GM23338 (cell line): ENCODE measurements around the gene ATXN3.

Experiments used
- CREB1 ChIP-seq: fragments of 250-450 bp; sonication (Bioruptor Pico); IDR thresholded peaks from 2 replicates; pipeline ENCODE4 v1.5.0; 2020; ENCODE audit warnings: low read depth, mild to moderate bottlenecking, moderate library complexity
- CTCF ChIP-seq, 2 experiments: fragments of 200-600 bp in 1 of 2; sonication (generic) in 1 of 2; conservative IDR thresholded peaks; 2 replicates each; pipeline versions ENCODE4 v1.5.1 to v1.6.1; 2016 to 2017; ENCODE audit warnings: antibody characterized with exemption in 2 of 2, low read depth in 2 of 2, mild to moderate bottlenecking in 2 of 2, moderate library complexity in 1 of 2
- ETS1 ChIP-seq: IDR thresholded peaks from 2 replicates; pipeline ENCODE4 v1.6.1; 2016; ENCODE audit warnings: antibody characterized with exemption
- EZH2 ChIP-seq: fragments of 200-600 bp; sonication (generic); IDR thresholded peaks from one replicate; pipeline ENCODE4 v1.8.0; 2017; ENCODE audit warnings: antibody characterized with exemption, mild to moderate bottlenecking, low read depth; ENCODE audit not compliant: unreplicated experiment
- EZH2phosphoT487 ChIP-seq: fragments of 200-600 bp; sonication (generic); IDR thresholded peaks from one replicate; pipeline ENCODE4 v1.8.1; 2018; ENCODE audit warnings: antibody characterized with exemption; ENCODE audit not compliant: unreplicated experiment
- POLR2AphosphoS5 ChIP-seq: IDR thresholded peaks from 2 replicates; pipeline ENCODE4 v1.6.1; 2016; ENCODE audit warnings: antibody characterized with exemption, low read depth
- REST ChIP-seq: IDR thresholded peaks from one replicate; pipeline ENCODE4 v1.6.1; 2018; ENCODE audit warnings: antibody characterized with exemption; ENCODE audit not compliant: unreplicated experiment
- STAT1 ChIP-seq: IDR thresholded peaks from one replicate; pipeline ENCODE4 v1.6.1; 2016; ENCODE audit warnings: antibody characterized with exemption; ENCODE audit not compliant: unreplicated experiment

GRCh38 chr14:92121207-92121669, 14.9 kb upstream of the ATXN3 start:
- no peak for TF ChIP-seq CTCF (conservative IDR thresholded peaks at IDR 0.05; ENCODE audit: low read depth in 2 of 2)
- TF ChIP-seq EZH2phosphoT487 = no peak
- TF ChIP-seq REST = no peak
- peak; percentile 92 for TF ChIP-seq POLR2AphosphoS5
- TF ChIP-seq STAT1 = no peak
- no peak for TF ChIP-seq EZH2
- no peak for TF ChIP-seq CREB1 (CRISPR knock-in tag)
- no peak for TF ChIP-seq ETS1
